ENCODE data around the gene ADK.

DNA sequence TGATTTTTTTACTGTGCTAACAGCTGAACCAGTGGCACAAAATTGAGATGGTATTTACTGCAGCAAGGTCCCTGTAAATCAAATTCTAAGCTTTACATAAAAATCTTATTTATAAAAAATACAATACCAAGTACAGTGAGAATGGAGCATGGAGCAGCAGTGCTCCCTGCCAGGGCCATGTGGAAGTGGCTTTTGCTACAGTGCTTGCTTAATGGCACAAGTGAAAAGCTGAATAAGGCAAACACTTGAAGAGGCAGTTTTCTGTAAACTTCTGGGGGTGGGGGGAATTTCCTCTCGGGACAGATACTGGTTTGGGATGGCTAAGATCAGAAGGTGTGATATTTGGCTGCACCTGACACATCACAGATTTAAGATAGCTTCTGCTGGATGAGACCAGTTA is 27.9 kb upstream of the ADK start:
- TF ChIP-seq, protein P1, sequence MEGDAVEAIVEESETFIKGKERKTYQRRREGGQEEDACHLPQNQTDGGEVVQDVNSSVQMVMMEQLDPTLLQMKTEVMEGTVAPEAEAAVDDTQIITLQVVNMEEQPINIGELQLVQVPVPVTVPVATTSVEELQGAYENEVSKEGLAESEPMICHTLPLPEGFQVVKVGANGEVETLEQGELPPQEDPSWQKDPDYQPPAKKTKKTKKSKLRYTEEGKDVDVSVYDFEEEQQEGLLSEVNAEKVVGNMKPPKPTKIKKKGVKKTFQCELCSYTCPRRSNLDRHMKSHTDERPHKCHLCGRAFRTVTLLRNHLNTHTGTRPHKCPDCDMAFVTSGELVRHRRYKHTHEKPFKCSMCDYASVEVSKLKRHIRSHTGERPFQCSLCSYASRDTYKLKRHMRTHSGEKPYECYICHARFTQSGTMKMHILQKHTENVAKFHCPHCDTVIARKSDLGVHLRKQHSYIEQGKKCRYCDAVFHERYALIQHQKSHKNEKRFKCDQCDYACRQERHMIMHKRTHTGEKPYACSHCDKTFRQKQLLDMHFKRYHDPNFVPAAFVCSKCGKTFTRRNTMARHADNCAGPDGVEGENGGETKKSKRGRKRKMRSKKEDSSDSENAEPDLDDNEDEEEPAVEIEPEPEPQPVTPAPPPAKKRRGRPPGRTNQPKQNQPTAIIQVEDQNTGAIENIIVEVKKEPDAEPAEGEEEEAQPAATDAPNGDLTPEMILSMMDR (IDR thresholded peaks at IDR 0.05) = no peak
- TF ChIP-seq POLR2A (IDR thresholded peaks at IDR 0.05) = no peak

Data from thyroid gland (tissue), 4 donors.